HepG2 (cell line): ENCODE measurements around the gene MAN2A2. TPM values are rescaled to one million over a fixed set of nuclear protein-coding genes. Genes with fewer than 3 reads are reported as not detected.

Source experiments
- CENPX ChIP-seq: sonication (generic); formaldehyde crosslinking; IDR thresholded peaks from 2 replicates; pipeline ENCODE4 v1.9.0; 2021; ENCODE audit warnings: mild to moderate bottlenecking, missing genetic modification reagents, moderate library complexity
- DRAP1 ChIP-seq: IDR thresholded peaks from 2 replicates; pipeline ENCODE4 v1.6.1; 2016; ENCODE audit warnings: missing genetic modification reagents, missing compliant biosample characterization
- HOXA3 ChIP-seq: sonication (generic); formaldehyde crosslinking; IDR thresholded peaks from 2 replicates; pipeline ENCODE4 v1.5.0; 2020; ENCODE audit warnings: missing genetic modification reagents
- IKZF1 ChIP-seq: fragments of 450-650 bp; IDR thresholded peaks from 2 replicates; pipeline ENCODE4 v1.7.1; 2016
- IRF9 ChIP-seq: sonication (generic); formaldehyde crosslinking; IDR thresholded peaks from 2 replicates; pipeline ENCODE4 v1.8.0; 2022; ENCODE audit warnings: missing genetic modification reagents, mild to moderate bottlenecking, borderline replicate concordance
- KAT7 ChIP-seq: IDR thresholded peaks from 2 replicates; pipeline ENCODE4 v1.6.1; 2018; ENCODE audit warnings: borderline replicate concordance, missing compliant biosample characterization
- KDM2A ChIP-seq: sonication (generic); formaldehyde crosslinking; IDR thresholded peaks from 2 replicates; pipeline ENCODE4 v1.4.0; 2020; ENCODE audit warnings: low read depth, missing genetic modification reagents, borderline replicate concordance
- KLF15 ChIP-seq: sonication (generic); formaldehyde crosslinking; IDR thresholded peaks from 2 replicates; pipeline ENCODE4 v1.8.1; 2023; ENCODE audit warnings: borderline replicate concordance, mild to moderate bottlenecking, inconsistent platforms, missing genetic modification reagents, mixed read lengths
- MIER3 ChIP-seq: IDR thresholded peaks from 2 replicates; pipeline ENCODE4 v1.6.1; 2016; ENCODE audit warnings: missing compliant biosample characterization, borderline replicate concordance
- PITX1 ChIP-seq: sonication (generic); formaldehyde crosslinking; IDR thresholded peaks from 2 replicates; pipeline ENCODE4 v1.5.1; 2020; ENCODE audit warnings: mild to moderate bottlenecking, missing genetic modification reagents
- REPIN1 ChIP-seq: sonication (generic); formaldehyde crosslinking; IDR thresholded peaks from 2 replicates; pipeline ENCODE4 v1.8.0; 2022; ENCODE audit warnings: missing genetic modification reagents, low read depth, mild to moderate bottlenecking, borderline replicate concordance
- RFX3 ChIP-seq: IDR thresholded peaks from 2 replicates; pipeline ENCODE4 v1.6.1; 2016; ENCODE audit warnings: missing biosample characterization, missing genetic modification reagents
- SMARCE1 ChIP-seq: fragments of 450-650 bp; IDR thresholded peaks from 2 replicates; pipeline ENCODE4 v1.6.1; 2017; ENCODE audit warnings: borderline replicate concordance
- SP2 ChIP-seq: sonication (generic); formaldehyde crosslinking; IDR thresholded peaks from 2 replicates; pipeline ENCODE4 v1.5.1; 2020; ENCODE audit warnings: mild to moderate bottlenecking, missing genetic modification reagents
- SRSF9 ChIP-seq: fragments of 200-400 bp; formaldehyde crosslinking; IDR thresholded peaks from 2 replicates; pipeline ENCODE4 v1.6.1; 2018; ENCODE audit warnings: borderline replicate concordance, mild to moderate bottlenecking, low read depth, low read length; ENCODE audit not compliant: insufficient read depth, poor library complexity, severe bottlenecking
- TIGD3 ChIP-seq: sonication (generic); formaldehyde crosslinking; IDR thresholded peaks from 2 replicates; pipeline ENCODE4 v1.5.1; 2020; ENCODE audit warnings: mild to moderate bottlenecking, missing genetic modification reagents, borderline replicate concordance
- ZBTB1 ChIP-seq: sonication (generic); formaldehyde crosslinking; IDR thresholded peaks from 2 replicates; pipeline ENCODE4 v1.4.0; 2020; ENCODE audit warnings: missing genetic modification reagents, borderline replicate concordance
- ZC3H4 ChIP-seq: sonication (generic); formaldehyde crosslinking; IDR thresholded peaks from 2 replicates; pipeline ENCODE4 v1.4.0; 2020; ENCODE audit warnings: missing genetic modification reagents, borderline replicate concordance
- ZMYM4 ChIP-seq: sonication (generic); formaldehyde crosslinking; IDR thresholded peaks from 2 replicates; pipeline ENCODE4 v1.8.1; 2023; ENCODE audit warnings: mild to moderate bottlenecking, missing genetic modification reagents
- ZNF34 ChIP-seq: sonication (generic); formaldehyde crosslinking; IDR thresholded peaks from 2 replicates; pipeline ENCODE4 v1.4.0; 2020; ENCODE audit warnings: mild to moderate bottlenecking, missing genetic modification reagents, borderline replicate concordance
- ZNF432 ChIP-seq: sonication (generic); formaldehyde crosslinking; IDR thresholded peaks from 2 replicates; pipeline ENCODE4 v1.5.0; 2020; ENCODE audit warnings: missing genetic modification reagents, mild to moderate bottlenecking, borderline replicate concordance
- ZNF678 ChIP-seq: sonication (generic); formaldehyde crosslinking; IDR thresholded peaks from 2 replicates; pipeline ENCODE4 v1.4.0; 2020; ENCODE audit warnings: mild to moderate bottlenecking, missing genetic modification reagents
- ZNF792 ChIP-seq: IDR thresholded peaks from 2 replicates; pipeline ENCODE4 v1.6.1; 2016
- polyA plus RNA-seq, 8 experiments: library from polyadenylated mRNA; depleted of rRNA in 3 of 8; stranded (reverse) in 7 of 8; unstranded in 1 of 8; fragments of >200 nt; fragmentation: Illumina TruSeq in 4 of 8; extraction: Trizol in 4 of 8; gene quantifications; 2 replicates each; pipeline versions ENCODE4 v1.2.1 to v1.2.3, GENCODE V29; 2011 to 2016; ENCODE audit warnings: low read depth in 4 of 8, missing spikeins in 1 of 8, mixed read lengths in 1 of 8; ENCODE audit not compliant: insufficient read depth in 1 of 8
- total RNA-seq, 5 experiments: library from RNA; depleted of rRNA; stranded (reverse); fragments of >200 nt; fragmentation: Illumina TruSeq; extraction: Trizol; gene quantifications; 2 replicates each; pipeline ENCODE4 v1.2.3, GENCODE V29; 2016; ENCODE audit warnings: low read depth in 1 of 5
- TF ChIP-seq, protein P1 (sequence below): sonication (generic); formaldehyde crosslinking; IDR thresholded peaks from 2 replicates; pipeline ENCODE4 v1.8.1; 2023; ENCODE audit warnings: missing genetic modification reagents, mild to moderate bottlenecking, borderline replicate concordance
- TF ChIP-seq, protein P2 (sequence below): sonication (generic); formaldehyde crosslinking; IDR thresholded peaks from 2 replicates; pipeline ENCODE4 v1.5.0; 2020; ENCODE audit warnings: mild to moderate bottlenecking, missing genetic modification reagents

The MAN2A2 gene
- total and polyA plus RNA-seq, 2 of the 13 experiments (the other 11 are each of a cell fraction or from before 2014, with no cell fraction given): 17.5 to 51.5 TPM

DNA sequence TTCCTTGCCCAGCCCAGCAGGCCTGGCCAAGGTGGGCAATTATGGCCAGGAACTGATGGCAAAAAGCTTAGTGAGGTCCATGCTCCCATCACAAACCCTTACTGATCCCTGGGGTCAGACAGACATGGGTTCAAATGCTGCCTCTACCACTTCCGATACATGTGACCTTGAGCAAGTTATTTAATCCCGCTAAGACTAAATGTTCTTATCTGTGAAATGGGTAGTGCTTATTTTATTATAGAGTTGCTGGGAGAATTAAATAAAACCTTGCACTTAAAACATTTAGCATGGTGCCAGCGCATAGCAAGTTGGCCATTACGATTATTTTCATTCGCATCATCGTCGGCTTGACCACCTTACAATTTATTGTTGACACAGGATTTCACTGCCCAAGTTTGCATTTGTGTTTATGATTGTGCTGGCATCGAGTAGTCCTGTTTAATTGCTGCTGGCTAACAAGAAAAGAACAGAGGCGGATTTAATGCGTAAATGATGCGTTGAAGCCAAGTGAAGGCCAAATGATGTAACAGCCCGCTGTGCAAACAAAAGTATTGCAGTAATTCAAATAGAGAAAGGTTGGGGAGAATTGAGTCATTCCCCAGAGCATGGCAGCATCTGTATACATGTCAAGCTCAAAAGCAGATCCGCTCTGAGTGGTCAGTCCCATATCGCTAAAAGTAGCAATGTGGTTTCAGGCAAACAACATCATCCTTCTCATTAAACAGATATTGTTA, 42.0 kb upstream of the MAN2A2 start (continued):
- TF ChIP-seq IRF9 (CRISPR knock-in tag) (no peak), SMARCE1 (no peak), TIGD3 (no peak), ZNF678 (CRISPR knock-in tag) (no peak), ZMYM4 (CRISPR knock-in tag) (0 out of 2 replicates have a peak, but pooled peaks have one; percentile 15), CENPX (CRISPR knock-in tag) (no peak), ZNF792 (CRISPR knock-in tag) (peak; percentile 86), DRAP1 (CRISPR knock-in tag) (0 out of 2 replicates have a peak, but pooled peaks have one; percentile 14), ZBTB1 (CRISPR knock-in tag) (no peak), RFX3 (no peak), KAT7 (CRISPR knock-in tag) (no peak), KLF15 (CRISPR knock-in tag) (no peak), ZNF34 (CRISPR knock-in tag) (no peak), SRSF9 (no peak), KDM2A (CRISPR knock-in tag) (no peak; the same call in 1 of the 2 replicates), IKZF1 (no peak), ZC3H4 (no peak), REPIN1 (CRISPR knock-in tag) (peak; percentile 36; the same call in 1 of the 2 replicates), PITX1 (CRISPR knock-in tag) (peak; percentile 61; the same call in 1 of the 2 replicates), MIER3 (CRISPR knock-in tag) (peak; percentile 78; the same call in 1 of the 2 replicates), HOXA3 (CRISPR knock-in tag) (peak; percentile 76), ZNF432 (CRISPR knock-in tag) (no peak), SP2 (CRISPR knock-in tag) (no peak)
- TF ChIP-seq, protein P1, sequence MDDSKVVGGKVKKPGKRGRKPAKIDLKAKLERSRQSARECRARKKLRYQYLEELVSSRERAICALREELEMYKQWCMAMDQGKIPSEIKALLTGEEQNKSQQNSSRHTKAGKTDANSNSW (CRISPR knock-in tag): no peak
- TF ChIP-seq, protein P2, sequence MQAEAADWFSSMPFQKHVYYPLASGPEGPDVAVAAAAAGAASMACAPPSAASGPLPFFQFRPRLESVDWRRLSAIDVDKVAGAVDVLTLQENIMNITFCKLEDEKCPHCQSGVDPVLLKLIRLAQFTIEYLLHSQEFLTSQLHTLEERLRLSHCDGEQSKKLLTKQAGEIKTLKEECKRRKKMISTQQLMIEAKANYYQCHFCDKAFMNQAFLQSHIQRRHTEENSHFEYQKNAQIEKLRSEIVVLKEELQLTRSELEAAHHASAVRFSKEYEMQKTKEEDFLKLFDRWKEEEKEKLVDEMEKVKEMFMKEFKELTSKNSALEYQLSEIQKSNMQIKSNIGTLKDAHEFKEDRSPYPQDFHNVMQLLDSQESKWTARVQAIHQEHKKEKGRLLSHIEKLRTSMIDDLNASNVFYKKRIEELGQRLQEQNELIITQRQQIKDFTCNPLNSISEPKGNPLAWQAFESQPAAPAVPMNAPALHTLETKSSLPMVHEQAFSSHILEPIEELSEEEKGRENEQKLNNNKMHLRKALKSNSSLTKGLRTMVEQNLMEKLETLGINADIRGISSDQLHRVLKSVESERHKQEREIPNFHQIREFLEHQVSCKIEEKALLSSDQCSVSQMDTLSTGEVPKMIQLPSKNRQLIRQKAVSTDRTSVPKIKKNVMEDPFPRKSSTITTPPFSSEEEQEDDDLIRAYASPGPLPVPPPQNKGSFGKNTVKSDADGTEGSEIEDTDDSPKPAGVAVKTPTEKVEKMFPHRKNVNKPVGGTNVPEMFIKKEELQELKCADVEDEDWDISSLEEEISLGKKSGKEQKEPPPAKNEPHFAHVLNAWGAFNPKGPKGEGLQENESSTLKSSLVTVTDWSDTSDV: no peak
